ENCODE data around the gene CASQ1.
A peak's percentile ranks its signal among the peaks of the same experiment; 100 is the strongest.

CASQ1 gene

DNA sequence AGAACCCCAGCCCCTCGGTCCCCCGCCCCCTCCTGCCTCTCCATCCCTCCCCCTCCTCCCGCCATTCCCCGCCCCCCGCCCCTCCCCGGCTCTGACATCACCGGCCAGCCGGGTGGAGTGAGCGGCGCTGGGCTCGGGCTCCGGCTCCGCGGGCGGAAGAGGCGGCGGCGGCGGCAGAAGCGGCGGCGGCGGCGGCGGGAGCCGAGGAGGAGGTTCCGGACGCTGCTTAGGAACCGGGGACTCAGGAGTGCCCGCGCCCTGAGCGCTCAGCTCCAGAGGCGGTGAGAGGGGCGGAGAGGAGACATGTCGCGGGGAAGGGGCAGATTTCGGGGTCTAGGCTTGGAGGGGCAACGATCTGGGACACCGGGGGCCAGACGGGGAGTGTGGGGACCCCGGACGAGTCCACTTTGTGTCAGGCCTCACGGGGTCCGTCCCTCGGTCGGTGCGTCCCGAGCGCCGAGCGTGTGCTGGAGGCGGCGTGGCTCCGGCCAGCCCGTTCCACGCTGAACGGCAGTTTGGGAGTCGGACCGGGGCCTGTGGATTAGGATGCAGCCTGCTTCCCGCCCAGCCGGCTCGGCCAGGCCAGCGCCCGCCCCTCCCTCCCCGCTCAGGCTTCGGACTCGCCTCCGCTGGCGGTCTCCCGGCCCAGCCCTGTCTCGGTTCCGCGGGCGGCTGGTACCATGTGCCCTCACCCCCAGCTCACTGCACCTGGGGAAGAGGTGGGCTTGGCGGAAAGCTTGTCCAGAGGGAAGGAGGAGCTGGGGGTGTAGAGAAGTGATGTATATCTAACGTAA lies 15.1 kb downstream of the CASQ1 start, which contains the start of gene PEA15:
TSS of gene PEA15 (plus strand) at position 143 of the 794 bp plus-strand sequence. CDS start 6,161 bp downstream, outside the sequence.
- DNase-seq (ENCODE audit: low spot score): peak; percentile 56

DNA sequence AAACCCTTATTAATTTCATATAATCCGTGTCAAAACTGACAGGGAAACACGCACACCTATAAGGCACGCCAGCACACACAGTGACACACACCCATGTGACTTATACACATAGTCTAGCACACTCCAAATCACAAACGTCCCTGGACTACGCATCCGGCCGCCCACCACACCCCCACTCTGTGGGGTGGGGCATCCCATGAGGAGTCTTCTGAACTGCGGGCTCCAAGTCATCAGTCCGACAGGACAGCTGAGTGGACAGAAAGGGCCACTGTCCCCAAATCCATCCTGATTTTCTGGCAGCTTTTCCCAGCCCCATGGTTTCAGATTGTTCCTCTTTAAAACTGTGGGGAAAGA lies 15.6 kb downstream of the CASQ1 start:
- DNase-seq (ENCODE audit: low spot score): peak; percentile 90

DNA sequence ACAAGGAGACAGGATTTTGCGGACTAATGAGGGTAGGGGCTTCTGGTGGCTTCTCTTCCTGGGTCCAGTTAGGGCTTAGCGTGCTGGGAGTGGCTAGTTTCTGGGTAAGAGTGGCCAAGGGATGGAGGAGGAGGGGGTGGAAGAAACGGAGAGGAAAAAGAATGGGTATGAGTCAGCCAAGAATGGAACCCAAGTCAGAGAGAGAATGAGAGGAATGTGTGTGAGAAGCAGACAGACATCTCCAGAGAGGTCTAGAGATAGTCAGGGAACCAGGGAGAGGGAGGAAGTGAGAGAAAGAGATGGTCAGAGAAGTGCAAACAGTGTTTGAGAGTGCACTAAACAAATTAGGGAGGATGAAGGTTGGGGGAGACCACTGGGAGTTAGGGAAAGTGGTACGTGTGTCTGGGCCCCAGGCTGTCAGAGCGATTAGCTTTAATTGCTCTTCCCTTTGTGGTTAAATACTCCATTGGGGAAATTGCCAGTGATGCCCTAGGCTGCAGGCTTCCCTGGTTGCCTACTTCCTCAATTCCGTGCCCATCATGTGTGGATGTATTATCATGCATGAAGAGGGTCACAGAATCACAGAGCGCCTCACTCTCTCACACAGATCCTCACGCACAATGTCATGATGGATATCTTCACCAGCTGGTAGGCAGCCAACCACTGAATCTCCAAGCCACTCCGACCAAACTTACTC lies 16.2 kb downstream of the CASQ1 start:
- DNase-seq (ENCODE audit: low spot score): peak; percentile 48

DNA sequence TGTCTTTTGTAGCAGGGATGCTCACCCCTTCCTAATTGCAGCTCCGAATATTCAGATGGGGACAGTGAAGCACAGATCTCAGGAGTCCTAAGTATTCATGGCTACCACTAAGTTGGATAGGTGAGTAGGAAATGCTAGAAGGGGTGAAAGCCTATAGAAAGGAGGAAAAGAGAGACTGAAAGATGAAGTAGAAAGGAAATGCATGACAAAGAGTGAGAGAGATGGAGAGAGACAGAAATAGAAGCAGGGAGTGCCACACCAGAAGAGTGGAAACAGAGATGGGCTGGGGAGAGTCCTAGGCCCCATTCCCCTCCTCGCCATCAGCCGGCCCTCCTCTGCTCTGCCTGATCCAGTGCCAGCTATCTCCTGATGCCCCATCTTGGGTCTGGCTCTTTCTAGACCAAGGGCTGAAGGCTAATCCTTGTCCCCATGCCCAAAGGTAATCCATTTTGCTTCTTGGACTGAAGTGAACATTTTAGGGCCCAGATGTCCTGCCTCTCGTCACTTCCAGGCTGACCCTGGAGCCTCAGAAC lies 16.8 kb downstream of the CASQ1 start:
- no peak for DNase-seq (ENCODE audit: low spot score)

DNA sequence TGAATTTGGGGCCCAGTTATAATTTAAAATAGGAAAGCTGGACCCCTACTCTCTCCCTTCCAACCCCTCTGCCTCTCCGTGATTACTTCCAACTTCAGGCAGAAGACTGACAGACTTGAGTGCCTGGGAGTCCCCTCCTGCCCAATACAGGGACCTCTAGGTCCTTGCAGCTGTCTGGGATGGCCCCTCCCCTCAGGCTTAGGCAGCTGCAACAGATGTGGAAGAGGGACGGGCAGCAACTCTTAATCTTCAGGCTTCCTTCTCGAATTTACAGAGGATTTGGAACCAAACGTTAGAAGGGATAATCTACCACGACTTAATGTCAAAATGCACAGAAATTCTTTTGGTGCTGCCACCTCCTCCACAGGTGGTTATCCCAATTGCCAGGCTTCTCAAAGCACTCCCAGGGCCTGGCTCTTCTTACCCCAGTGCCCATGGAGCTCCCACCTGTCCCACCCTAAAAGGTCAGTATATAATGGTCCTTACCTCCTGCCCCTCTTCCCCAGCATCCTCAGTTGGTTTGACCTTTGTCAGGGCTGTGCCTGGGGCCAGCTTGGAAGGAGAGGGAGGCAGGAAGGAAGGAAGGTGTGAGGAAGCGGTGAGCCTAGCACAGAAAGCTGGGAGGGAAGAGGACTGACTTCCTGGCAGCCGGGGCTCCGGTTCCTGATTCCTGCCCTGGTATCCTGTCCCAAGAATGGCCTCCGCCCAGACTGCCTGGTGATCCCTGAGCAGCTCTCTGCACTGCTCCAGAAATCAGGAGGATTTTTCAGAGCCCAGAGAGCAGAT lies 17.6 kb downstream of the CASQ1 start:
- DNase-seq (ENCODE audit: low spot score): no peak

GRCh38 chr1:160208557-160209320 lies 18.4 kb downstream of the CASQ1 start:
- DNase-seq (ENCODE audit: low spot score): no peak

DNA sequence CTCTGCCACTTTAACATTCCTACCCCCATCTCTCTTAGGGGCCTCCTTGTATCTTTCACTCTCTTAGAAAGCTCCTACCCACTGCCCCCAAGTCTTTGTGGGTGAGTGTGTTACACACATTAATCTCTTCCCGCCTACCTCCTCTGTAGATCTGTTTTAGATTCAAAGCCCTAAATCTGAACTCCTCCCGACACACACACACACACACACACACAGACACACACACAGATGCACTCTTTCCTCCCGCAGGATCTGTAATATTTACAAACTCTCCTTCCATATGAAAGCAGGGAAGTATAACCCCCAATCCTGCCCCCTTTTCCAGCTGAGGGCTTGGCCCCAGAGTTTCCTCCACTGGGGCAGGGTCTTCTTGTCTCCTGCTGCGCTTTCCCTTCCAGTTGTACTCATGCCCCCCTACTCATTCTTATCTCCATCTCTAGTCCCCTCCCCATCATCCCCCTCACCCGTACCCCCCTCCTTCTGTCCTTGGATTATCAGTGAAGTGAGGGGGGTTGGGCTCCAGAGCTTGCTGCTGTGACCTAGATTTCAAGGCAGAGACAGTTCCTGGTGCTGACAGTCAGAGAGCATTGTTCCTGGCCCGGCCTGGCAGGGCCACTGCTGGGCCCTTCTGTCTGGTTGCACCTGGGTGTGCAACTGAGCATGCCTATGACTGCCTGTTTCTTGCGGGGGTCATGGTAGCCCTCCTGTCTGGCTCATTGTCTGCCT lies 19.1 kb downstream of the CASQ1 start:
- DNase-seq (ENCODE audit: low spot score): no peak

GRCh38 chr1:160210561-160210960 lies 20.2 kb downstream of the CASQ1 start:
- no peak for DNase-seq (ENCODE audit: low spot score)

GRCh38 chr1:160211046-160211790 lies 20.8 kb downstream of the CASQ1 start:
- DNase-seq (ENCODE audit: low spot score): no peak

DNA sequence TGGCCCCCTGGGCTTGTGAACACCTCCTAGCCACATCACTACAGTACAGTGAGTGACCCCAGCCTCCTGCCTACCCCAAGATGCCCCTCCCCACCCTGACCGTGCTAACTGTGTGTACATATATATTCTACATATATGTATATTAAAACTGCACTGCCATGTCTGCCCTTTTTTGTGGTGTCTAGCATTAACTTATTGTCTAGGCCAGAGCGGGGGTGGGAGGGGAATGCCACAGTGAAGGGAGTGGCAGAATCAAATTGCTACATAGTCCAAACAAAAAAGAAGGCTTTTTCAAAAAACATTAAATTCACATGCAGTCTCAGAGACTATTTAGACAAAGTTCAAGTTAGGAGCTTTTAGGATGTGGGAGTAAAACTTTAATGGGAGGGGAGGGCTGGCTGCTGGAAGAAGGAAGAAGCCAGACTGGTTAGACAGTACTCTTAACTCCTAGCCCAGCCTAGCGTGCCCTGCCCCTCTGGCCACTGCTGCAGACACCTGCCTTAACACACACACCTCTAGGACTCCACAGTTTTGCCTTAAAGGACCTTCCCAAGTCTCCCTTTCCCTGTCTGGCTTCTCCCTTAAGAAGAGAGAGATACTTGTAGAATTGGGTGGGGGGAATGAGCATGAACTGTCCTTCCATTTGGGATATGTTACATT lies 24.2 kb downstream of the CASQ1 start:
- no peak for DNase-seq (ENCODE audit: low spot score)

DNA sequence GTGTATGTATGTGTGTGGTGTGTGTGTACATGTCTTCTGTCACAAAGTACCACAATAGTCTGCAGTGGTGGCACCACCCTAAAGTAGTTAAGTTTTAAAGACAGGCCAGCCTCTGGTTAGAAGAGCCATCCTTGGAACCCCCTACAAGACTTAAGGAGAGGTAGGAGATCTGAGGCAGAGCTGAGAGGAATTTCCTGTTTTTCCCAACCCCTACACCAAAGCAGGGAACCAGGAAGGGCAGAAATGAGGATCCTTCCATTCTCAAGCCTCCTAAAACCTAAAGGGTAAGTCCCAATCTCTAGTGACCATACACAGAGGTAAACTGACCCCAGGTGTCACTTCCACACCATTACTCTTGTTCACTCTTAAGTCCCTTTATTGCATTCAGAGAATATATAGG lies 25.9 kb downstream of the CASQ1 start:
- no peak for DNase-seq (ENCODE audit: low spot score)

- no peak for DNase-seq (ENCODE audit: low spot score)
These were observed 27.2 kb downstream of the CASQ1 start for GRCh38 chr1:160217481-160218051.

- peak; percentile 67 for DNase-seq (ENCODE audit: low spot score)
These were observed 28.9 kb downstream of the CASQ1 start for GRCh38 chr1:160219062-160219929.

DNA sequence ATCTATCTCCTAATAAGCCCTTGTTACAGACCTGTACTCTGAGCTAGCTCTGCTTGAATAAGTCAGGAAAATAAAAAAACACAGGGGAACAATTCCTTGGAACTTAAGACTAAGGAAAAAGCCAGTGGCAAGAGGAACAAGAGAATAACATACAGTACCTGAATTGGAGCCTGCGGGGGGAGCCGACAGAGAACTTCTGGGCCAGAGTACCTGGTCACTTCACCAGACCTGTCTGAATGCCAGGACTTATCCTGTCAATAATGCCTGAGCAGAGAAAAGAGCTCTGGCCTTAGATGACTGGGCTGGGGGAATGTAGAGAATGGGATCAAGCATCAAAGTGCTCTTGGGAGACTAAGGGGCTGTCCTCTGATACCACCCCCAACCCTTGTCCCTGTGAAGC lies 29.9 kb downstream of the CASQ1 start:
- no peak for DNase-seq (ENCODE audit: low spot score)

DNA sequence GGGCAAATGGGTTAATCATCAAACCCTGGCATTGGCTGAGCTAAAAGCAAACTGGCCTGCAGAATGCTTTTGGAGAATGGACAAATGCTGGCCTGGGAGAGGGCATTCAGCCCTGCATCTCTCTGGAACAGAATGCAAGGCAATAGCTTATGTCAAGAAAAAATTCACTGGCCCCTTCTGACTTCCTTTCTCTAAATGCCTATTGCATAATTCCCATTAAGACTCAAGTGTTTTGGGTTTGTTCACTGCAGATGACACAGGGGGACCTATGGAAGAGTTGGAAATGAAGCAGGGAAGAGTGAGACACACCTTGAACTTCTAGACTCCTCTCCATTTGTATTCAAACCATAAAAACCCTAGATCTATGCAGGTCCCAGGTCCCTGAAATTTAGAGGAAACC lies 30.7 kb downstream of the CASQ1 start:
- DNase-seq (ENCODE audit: low spot score): no peak

- DNase-seq (ENCODE audit: low spot score): no peak
These were observed 32.2 kb downstream of the CASQ1 start for GRCh38 chr1:160222546-160222945.

GRCh38 chr1:160224606-160225005 lies 34.2 kb downstream of the CASQ1 start:
- DNase-seq (ENCODE audit: low spot score): no peak

DNA sequence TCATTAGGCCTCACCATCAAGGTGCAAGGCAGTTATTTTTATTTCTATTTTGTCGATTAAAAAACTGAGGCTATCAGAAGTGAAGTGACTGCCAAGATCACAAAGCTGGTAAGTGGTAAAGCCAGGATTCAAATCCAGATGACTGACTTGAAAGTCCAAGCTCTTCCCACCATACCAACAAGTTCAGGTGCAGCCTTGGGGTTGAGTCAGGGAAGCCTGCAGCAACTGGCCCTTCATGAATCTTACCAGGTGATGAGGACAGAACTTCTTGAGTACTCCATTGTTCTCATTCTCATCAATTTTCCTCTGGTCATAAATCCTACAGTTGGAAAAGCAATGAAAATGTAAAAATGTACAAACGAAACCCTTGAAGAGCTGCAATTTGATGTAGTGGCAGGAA lies 35.0 kb downstream of the CASQ1 start:
- no peak for DNase-seq (ENCODE audit: low spot score)

Data from RKO (cell line).